ENCODE measurements around the gene KNDC1.
"Not testable (repeated sequence)": the region's sequence is repeated elsewhere in the genome, so short reads cannot be mapped to it uniquely, and the experiment has no call there.

Gene KNDC1

GRCh38 chr10:133143200-133143533 is 16.9 kb upstream of the KNDC1 start:
- Histone ChIP-seq H3K9me3 (ENCODE audit: control insufficient read depth, insufficient read depth, low read length) (peaks cover under 1% of the 10 kb centered on the region; the same call in 1 of the 2 replicates), H3K36me3 (ENCODE audit: insufficient read depth, low read length) (no peaks in the 10 kb centered on the region), H3K4me1 (ENCODE audit: insufficient read depth, low read length) (peaks cover 21% of the 10 kb centered on the region), H3K9ac (ENCODE audit: low read depth, low read length) (no peak overlapping the region)

- H3K4me1 ChIP-seq (ENCODE audit: insufficient read depth, low read length), result peaks cover 21% of the 10 kb centered on the region
- H3K36me3 ChIP-seq (ENCODE audit: insufficient read depth, low read length), result no peaks in the 10 kb centered on the region
- no peak overlapping the region for H3K9ac ChIP-seq (ENCODE audit: low read depth, low read length)
- peaks cover 4% of the 10 kb centered on the region for H3K9me3 ChIP-seq (ENCODE audit: control insufficient read depth, insufficient read depth, low read length)
Measured at GRCh38 chr10:133143546-133143945, 16.5 kb upstream of the KNDC1 start.

- no peak overlapping the region for H3K9ac ChIP-seq (ENCODE audit: low read depth, low read length)
Measured at GRCh38 chr10:133144771-133145170, 15.2 kb upstream of the KNDC1 start.

GRCh38 chr10:133150226-133150625 is 9.8 kb upstream of the KNDC1 start:
- Histone ChIP-seq H3K36me3 (ENCODE audit: insufficient read depth, low read length) (no peaks in the 10 kb centered on the region), H3K9me3 (ENCODE audit: control insufficient read depth, insufficient read depth, low read length) (peaks cover 15% of the 10 kb centered on the region), H3K9ac (ENCODE audit: low read depth, low read length) (no peak overlapping the region)

More at GRCh38 chr10:133144771-133145170, 15.2 kb upstream of the KNDC1 start:
- Histone ChIP-seq H3K36me3 (ENCODE audit: insufficient read depth, low read length) (no peaks in the 10 kb centered on the region), H3K4me1 (ENCODE audit: insufficient read depth, low read length) (peaks cover 21% of the 10 kb centered on the region), H3K9me3 (ENCODE audit: control insufficient read depth, insufficient read depth, low read length) (peaks cover 11% of the 10 kb centered on the region)

GRCh38 chr10:133150656-133151055 is 9.4 kb upstream of the KNDC1 start:
- H3K4me1 ChIP-seq (ENCODE audit: insufficient read depth, low read length), result peaks cover 30% of the 10 kb centered on the region
- H3K36me3 ChIP-seq (ENCODE audit: insufficient read depth, low read length), result no peaks in the 10 kb centered on the region
- peaks cover 15% of the 10 kb centered on the region for H3K9me3 ChIP-seq (ENCODE audit: control insufficient read depth, insufficient read depth, low read length)
- H3K9ac ChIP-seq (ENCODE audit: low read depth, low read length), result no peak overlapping the region

More at GRCh38 chr10:133150226-133150625, 9.8 kb upstream of the KNDC1 start:
- H3K4me1 ChIP-seq (ENCODE audit: insufficient read depth, low read length), result peaks cover 32% of the 10 kb centered on the region

- H3K36me3 ChIP-seq (ENCODE audit: insufficient read depth, low read length), result not testable (repeated sequence)
- Histone ChIP-seq H3K4me1 (ENCODE audit: insufficient read depth, low read length) (peaks cover 26% of the 10 kb centered on the region), H3K9ac (ENCODE audit: low read depth, low read length) (peak overlapping the region; percentile 34; the same call in 1 of the 2 replicates), H3K9me3 (ENCODE audit: control insufficient read depth, insufficient read depth, low read length) (peaks cover 15% of the 10 kb centered on the region)
Measured at GRCh38 chr10:133151071-133151470, 8.9 kb upstream of the KNDC1 start.

- peak overlapping the region; percentile 34; the same call in 1 of the 2 replicates for H3K9ac ChIP-seq (ENCODE audit: low read depth, low read length)
Measured at GRCh38 chr10:133151543-133151972, 8.5 kb upstream of the KNDC1 start.

GRCh38 chr10:133154411-133154810 is 5.6 kb upstream of the KNDC1 start:
- Histone ChIP-seq H3K36me3 (ENCODE audit: insufficient read depth, low read length) (no peaks in the 10 kb centered on the region), H3K4me1 (ENCODE audit: insufficient read depth, low read length) (peaks cover 38% of the 10 kb centered on the region), H3K9ac (ENCODE audit: low read depth, low read length) (no peak overlapping the region), H3K9me3 (ENCODE audit: control insufficient read depth, insufficient read depth, low read length) (0 out of 2 replicates have a peak, but pooled peaks cover 4% of the 10 kb centered on the region)

More at GRCh38 chr10:133151543-133151972, 8.5 kb upstream of the KNDC1 start:
- Histone ChIP-seq H3K9me3 (ENCODE audit: control insufficient read depth, insufficient read depth, low read length) (peaks cover 15% of the 10 kb centered on the region), H3K4me1 (ENCODE audit: insufficient read depth, low read length) (peaks cover 21% of the 10 kb centered on the region), H3K36me3 (ENCODE audit: insufficient read depth, low read length) (no peaks in the 10 kb centered on the region)

- Histone ChIP-seq H3K4me1 (ENCODE audit: insufficient read depth, low read length) (peaks cover 38% of the 10 kb centered on the region), H3K36me3 (ENCODE audit: insufficient read depth, low read length) (no peaks in the 10 kb centered on the region), H3K9ac (ENCODE audit: low read depth, low read length) (no peak overlapping the region), H3K9me3 (ENCODE audit: control insufficient read depth, insufficient read depth, low read length) (0 out of 2 replicates have a peak, but pooled peaks cover 4% of the 10 kb centered on the region)
Measured at GRCh38 chr10:133154996-133155778, 4.8 kb upstream of the KNDC1 start.

- Histone ChIP-seq H3K36me3 (ENCODE audit: insufficient read depth, low read length) (no peaks in the 10 kb centered on the region), H3K4me1 (ENCODE audit: insufficient read depth, low read length) (peaks cover 33% of the 10 kb centered on the region), H3K9ac (ENCODE audit: low read depth, low read length) (no peak overlapping the region), H3K9me3 (ENCODE audit: control insufficient read depth, insufficient read depth, low read length) (no peaks in the 10 kb centered on the region)
Measured at GRCh38 chr10:133156674-133157579, 3.1 kb upstream of the KNDC1 start.

- H3K9ac ChIP-seq (ENCODE audit: low read depth, low read length), result no peak overlapping the region
- H3K36me3 ChIP-seq (ENCODE audit: insufficient read depth, low read length), result no peaks in the 10 kb centered on the region
- no peaks in the 10 kb centered on the region for H3K9me3 ChIP-seq (ENCODE audit: control insufficient read depth, insufficient read depth, low read length)
- peaks cover 33% of the 10 kb centered on the region for H3K4me1 ChIP-seq (ENCODE audit: insufficient read depth, low read length)
Measured at GRCh38 chr10:133157662-133158436, 2.2 kb upstream of the KNDC1 start.

GRCh38 chr10:133158437-133158755 is 1.6 kb upstream of the KNDC1 start:
- no peak overlapping the region for H3K9ac ChIP-seq (ENCODE audit: low read depth, low read length)
- H3K36me3 ChIP-seq (ENCODE audit: insufficient read depth, low read length), result no peaks in the 10 kb centered on the region
- H3K4me1 ChIP-seq (ENCODE audit: insufficient read depth, low read length), result peaks cover 33% of the 10 kb centered on the region
- H3K9me3 ChIP-seq (ENCODE audit: control insufficient read depth, insufficient read depth, low read length), result no peaks in the 10 kb centered on the region

GRCh38 chr10:133158756-133159610 is 1.0 kb upstream of the KNDC1 start:
- H3K9ac ChIP-seq (ENCODE audit: low read depth, low read length), result peak overlapping the region; percentile 37
- no peaks in the 10 kb centered on the region for H3K9me3 ChIP-seq (ENCODE audit: control insufficient read depth, insufficient read depth, low read length)
- H3K4me1 ChIP-seq (ENCODE audit: insufficient read depth, low read length), result peaks cover 33% of the 10 kb centered on the region
- no peaks in the 10 kb centered on the region for H3K36me3 ChIP-seq (ENCODE audit: insufficient read depth, low read length)
